Common myeloid progenitor, CD34-positive (primary cell): ENCODE results near the gene EEF1AKMT4.

Experiments used
- CTCF ChIA-PET: fragments of 350-600 bp; sonication (Branson Sonifier 250); formaldehyde crosslinking; loops from one replicate; lab custom pipeline; 2021; ENCODE audit warnings: antibody characterized with exemption; lab: Charles Lee
- POLR2A ChIA-PET: fragments of 350-600 bp; sonication (Branson Sonifier 250); formaldehyde crosslinking; loops from one replicate; lab custom pipeline; 2021; ENCODE audit warnings: antibody characterized with exemption; lab: Charles Lee
- DNase-seq, 3 donors: peaks; one replicate each; pipeline versions ENCODE4 v3.0.0 to v3.0.0-alpha.2; 2013
- H3K27ac ChIP-seq, 2 experiments: 1 replicate in 1 of 2; 2 replicates in 1 of 2; pipeline ENCODE4 v1.7.0; 2013; ENCODE audit warnings: inconsistent platforms in 2 of 2, low read length in 2 of 2, mild to moderate bottlenecking in 2 of 2, low read depth in 1 of 2, moderate library complexity in 1 of 2; ENCODE audit not compliant: severe bottlenecking in 2 of 2, insufficient read depth in 1 of 2, poor library complexity in 1 of 2
- H3K27me3 ChIP-seq, 5 experiments: replicated peaks in 2 of 5; 1 replicate in 3 of 5; 2 replicates in 2 of 5; pipeline versions ENCODE4 v1.6.1 to v1.7.0; 2013; ENCODE audit warnings: low read length in 4 of 5, mild to moderate bottlenecking in 2 of 5, moderate library complexity in 2 of 5, inconsistent platforms in 1 of 5; ENCODE audit not compliant: insufficient read depth in 5 of 5, control insufficient read depth in 4 of 5
- H3K36me3 ChIP-seq, 4 experiments: 1 replicate in 2 of 4; 2 replicates in 2 of 4; pipeline versions ENCODE4 v1.6.1 to v1.7.0; 2013; ENCODE audit warnings: low read length in 3 of 4, control low read depth in 1 of 4, mild to moderate bottlenecking in 1 of 4; ENCODE audit not compliant: control insufficient read depth in 4 of 4, insufficient read depth in 4 of 4
- H3K4me1 ChIP-seq, 4 experiments: 1 replicate in 3 of 4; 2 replicates in 1 of 4; pipeline versions ENCODE4 v1.6.1 to v1.7.1; 2013; ENCODE audit warnings: low read length in 3 of 4, mild to moderate bottlenecking in 3 of 4, control low read depth in 1 of 4, inconsistent platforms in 1 of 4, moderate library complexity in 1 of 4; ENCODE audit not compliant: control insufficient read depth in 4 of 4, insufficient read depth in 4 of 4; ENCODE audit errors: control extremely low read depth in 1 of 4
- H3K4me3 ChIP-seq, 7 experiments: 1 replicate in 4 of 7; 2 replicates in 3 of 7; pipeline versions ENCODE4 v1.5.1 to v1.7.0; 2013; ENCODE audit warnings: mild to moderate bottlenecking in 7 of 7, low read length in 6 of 7, moderate library complexity in 6 of 7, inconsistent platforms in 2 of 7, low read depth in 2 of 7, control low read depth in 1 of 7; ENCODE audit not compliant: insufficient read depth in 4 of 7, control insufficient read depth in 1 of 7; ENCODE audit errors: extremely low read depth in 1 of 7
- H3K9me3 ChIP-seq, 5 experiments: 1 replicate in 4 of 5; 2 replicates in 1 of 5; pipeline versions ENCODE4 v1.6.1 to v1.7.1; 2013; ENCODE audit warnings: low read length in 4 of 5, mild to moderate bottlenecking in 2 of 5, inconsistent platforms in 1 of 5, low read depth in 1 of 5, moderate library complexity in 1 of 5; ENCODE audit not compliant: control insufficient read depth in 4 of 5, insufficient read depth in 2 of 5; ENCODE audit errors: control extremely low read depth in 1 of 5
- WGBS: methylation state at CpG from one replicate; pipeline ENCODE4 v1.1.5; 2013; ENCODE audit not compliant: insufficient coverage; 5-methylcytosine and 5-hydroxymethylcytosine counted together

Gene EEF1AKMT4

DNA sequence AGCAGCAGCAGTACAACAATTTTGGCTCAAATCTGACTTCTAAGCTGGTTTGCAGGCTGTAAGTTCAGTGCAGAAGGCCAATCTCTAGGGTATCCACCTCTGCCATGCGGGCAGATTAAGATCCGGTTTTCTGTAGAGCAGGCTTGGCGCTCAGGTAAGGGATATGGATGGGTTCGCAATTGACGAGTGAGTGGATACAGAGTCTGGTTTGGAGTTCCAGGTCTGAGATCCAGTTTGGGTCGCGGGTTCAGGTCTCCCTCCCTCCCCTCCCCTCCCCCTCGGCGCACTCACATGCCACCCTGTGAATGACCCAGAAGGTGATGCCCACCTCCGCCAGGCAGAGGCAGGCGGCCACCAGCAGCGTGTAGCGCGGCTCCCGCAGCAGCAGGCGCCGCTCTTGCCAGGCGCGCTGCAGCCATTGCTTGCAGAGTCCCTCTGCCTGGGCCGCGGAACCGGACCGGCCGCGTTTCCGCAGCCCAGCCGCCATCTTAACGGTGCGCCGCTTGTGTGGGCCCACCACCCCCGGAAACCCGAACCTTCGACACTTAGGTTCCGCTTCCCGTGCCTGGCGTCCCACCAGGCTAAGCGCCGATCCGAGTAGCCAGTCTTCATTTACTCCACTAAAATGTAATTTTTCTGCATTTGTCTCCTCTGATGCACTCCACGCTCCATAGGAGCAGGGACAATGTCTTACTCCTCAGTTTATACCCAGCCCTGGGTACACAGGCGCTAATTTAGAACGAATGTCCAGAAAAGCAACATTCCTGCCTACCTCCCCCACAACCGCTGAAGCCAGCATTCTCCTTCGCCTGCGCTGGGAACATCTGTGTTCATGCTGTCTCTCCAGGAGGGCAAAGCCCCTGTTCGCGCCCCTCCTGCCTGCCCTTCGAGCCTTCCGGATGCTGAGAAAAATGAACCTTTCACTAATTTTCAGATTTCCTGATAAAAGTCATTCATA lies 739 bp upstream of the EEF1AKMT4 start, which contains the start of gene ALG3:
Gene ALG3 (minus strand): TSS at position 509 of the 958 bp plus-strand sequence. CDS start 22 bp downstream, at position 487.
- peak; percentile 91 to 95 (median 94) for DNase-seq
- peaks cover 5 to 23% (median 17%) of the 10 kb centered on the region in 4 experiments for H3K4me1 ChIP-seq
- H3K27me3 ChIP-seq, result no peaks in the 10 kb centered on the region
- ChIA-PET CTCF (interaction anchor here (1.1 to 10.4 kb wide), 4 partner anchors 12 to 104 kb away, joined by 3 to 70 read pairs (median 12); partner anchors contain the start of gene VWA5B2), POLR2A (no interaction called here)
- peak within 1 kb of the TSS; percentile 76 to 100 (median 89) for H3K4me3 ChIP-seq
- H3K36me3 ChIP-seq, result peaks cover 0 to 27% (median 15%) of the 10 kb centered on the region in 4 experiments
- 0% methylated on average over 40 of the region's 49 CpGs for WGBS
- no peaks in the 10 kb centered on the region for H3K9me3 ChIP-seq
- peak within 1 kb of the TSS; percentile 56 to 92 for H3K27ac ChIP-seq

DNA sequence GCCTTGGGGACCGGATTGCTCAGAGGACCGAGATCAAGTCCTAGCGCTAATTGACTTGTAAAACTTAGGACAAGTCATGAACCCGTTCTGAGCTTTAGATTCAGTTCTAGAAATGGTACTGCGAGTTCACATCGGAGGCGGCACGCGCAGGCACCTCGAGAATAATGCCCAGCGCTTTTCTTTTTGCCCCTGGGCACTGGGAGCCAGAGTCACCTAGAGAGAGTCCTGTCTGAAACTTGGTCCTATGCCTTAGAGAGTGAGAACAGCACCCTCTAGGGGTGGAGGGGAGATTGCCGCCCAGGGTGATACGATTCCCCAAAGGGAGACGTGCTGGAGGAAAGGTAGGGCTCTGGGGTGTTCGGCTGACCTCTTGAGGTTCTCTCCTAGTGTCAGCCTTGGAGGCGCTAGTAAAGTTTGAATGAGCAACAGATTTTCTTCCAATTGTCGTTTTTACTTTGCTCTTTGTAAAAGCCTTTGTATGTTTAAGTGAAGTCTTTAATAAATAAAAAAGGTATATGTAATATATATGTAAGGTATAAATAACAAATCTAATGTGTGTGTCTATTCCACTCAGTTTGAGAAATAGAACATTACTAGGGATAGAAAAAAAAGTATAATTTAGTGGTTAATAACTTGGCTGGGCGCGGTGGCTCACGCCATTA lies 826 bp downstream of the EEF1AKMT4 start:
- H3K4me1 ChIP-seq, result peaks cover 5 to 23% (median 17%) of the 10 kb centered on the region in 4 experiments
- peak overlapping the region; percentile 25 to 92 for H3K27ac ChIP-seq
- H3K9me3 ChIP-seq, result no peaks in the 10 kb centered on the region
- H3K4me3 ChIP-seq, result peak overlapping the region; percentile 76 to 100 (median 89)
- no peaks in the 10 kb centered on the region for H3K27me3 ChIP-seq
- POLR2A ChIA-PET, result no interaction called here
- peaks cover 0 to 11% (median 5%) of the 10 kb centered on the region in 4 experiments for H3K36me3 ChIP-seq
- under 1% methylated on average over 9 of the region's 20 CpGs for WGBS
- peak; percentile 90 to 94 (median 92) for DNase-seq
- CTCF ChIA-PET, result interaction anchor here (0.7 to 10.4 kb wide), 15 partner anchors 8 to 354 kb away, joined by 3 to 70 read pairs (median 4); partner anchors contain the start of genes ABCF3 and VWA5B2

DNA sequence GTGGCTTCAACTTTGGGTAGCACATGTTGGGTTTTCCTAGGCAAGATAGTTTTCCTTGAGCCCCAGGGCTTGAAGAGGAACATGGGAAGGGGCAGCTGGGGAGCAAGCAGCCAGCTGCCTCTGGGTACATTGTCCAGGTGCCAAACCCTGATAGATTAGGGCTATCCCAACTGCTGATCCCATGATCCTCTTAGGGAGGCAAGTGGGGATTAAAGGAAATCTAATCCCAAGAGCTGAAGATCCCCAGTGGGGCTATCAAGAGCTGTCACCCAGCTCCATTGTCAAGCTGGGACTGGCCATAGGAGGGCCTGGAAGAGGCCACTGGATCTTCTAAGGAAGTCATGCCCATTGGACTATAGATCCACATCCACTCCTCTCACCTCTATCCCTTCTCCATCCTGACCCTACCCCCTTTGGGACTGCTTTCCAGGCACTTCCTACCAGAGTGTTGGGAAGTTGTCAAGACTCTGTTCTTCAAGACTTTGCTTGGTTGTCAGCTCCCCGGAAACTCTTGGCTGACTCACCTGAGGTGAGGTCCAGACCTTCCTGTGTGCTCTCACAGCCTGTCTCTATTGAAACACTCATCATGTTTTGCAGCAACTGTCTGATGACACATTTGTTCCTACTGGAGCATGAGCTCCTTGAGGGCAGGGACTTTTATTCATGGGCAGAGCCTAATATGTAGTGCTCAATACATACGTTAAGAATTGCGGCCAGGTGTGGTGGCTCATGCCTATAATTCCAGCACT lies 6.0 kb downstream of the EEF1AKMT4 start:
- 91% methylated on average over 3 of the region's 3 CpGs for WGBS
- Histone ChIP-seq H3K27me3 (peaks cover 0 to 24% (median 5%) of the 10 kb centered on the region in 5 experiments), H3K4me3 (no peak overlapping the region), H3K36me3 (peaks cover 0 to 12% (median 7%) of the 10 kb centered on the region in 4 experiments), H3K4me1 (peaks cover 0 to 8% (median 5%) of the 10 kb centered on the region in 4 experiments), H3K9me3 (no peaks in the 10 kb centered on the region), H3K27ac (no peak overlapping the region)
- CTCF ChIA-PET, result interaction anchor here (0.6 to 10.4 kb wide), 7 partner anchors 11 to 360 kb away, joined by 3 to 70 read pairs (median 3); partner anchors contain the start of gene VWA5B2
- DNase-seq, result no peak
- POLR2A ChIA-PET, result no interaction called here

DNA sequence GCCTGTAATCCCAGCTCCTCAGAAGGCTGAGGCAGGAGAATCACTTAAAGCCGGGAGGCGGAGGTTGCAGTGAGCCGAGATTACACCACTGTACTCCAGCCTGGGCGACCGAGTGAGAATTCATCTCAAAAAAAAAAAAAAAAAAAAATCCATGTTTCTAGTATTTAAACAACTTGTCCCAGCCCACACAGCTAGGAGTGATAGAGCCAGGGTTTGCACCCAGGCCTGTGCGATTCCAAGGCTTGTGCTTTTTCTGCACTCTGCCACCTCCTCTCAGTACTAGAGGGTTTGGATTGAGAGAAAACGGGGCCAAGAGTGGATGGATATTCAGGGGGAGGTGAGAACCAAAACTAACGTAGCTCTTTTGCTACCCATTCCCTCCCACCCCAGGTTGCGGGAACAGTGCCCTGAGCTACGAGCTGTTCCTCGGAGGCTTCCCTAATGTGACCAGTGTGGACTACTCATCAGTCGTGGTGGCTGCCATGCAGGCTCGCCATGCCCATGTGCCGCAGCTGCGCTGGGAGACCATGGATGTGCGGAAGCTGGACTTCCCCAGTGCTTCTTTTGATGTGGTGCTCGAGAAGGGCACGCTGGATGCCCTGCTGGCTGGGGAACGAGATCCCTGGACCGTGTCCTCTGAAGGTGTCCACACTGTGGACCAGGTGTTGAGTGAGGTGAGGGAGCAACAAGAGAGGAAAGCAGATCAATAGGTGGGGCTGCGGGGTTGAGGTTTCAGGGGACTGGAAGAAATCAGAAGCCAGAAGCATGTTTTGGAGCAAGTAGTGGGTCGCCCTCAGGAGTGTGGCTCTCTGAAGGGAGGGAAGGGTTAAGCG lies 7.8 kb downstream of the EEF1AKMT4 start:
- 97% methylated on average over 18 of the region's 23 CpGs for WGBS
- Histone ChIP-seq H3K4me3 (no peak overlapping the region), H3K36me3 (peaks cover 0 to 12% (median 7%) of the 10 kb centered on the region in 4 experiments), H3K9me3 (no peaks in the 10 kb centered on the region), H3K27me3 (peaks cover 0 to 40% (median 10%) of the 10 kb centered on the region in 5 experiments), H3K4me1 (peaks cover 0 to 21% (median 18%) of the 10 kb centered on the region in 4 experiments), H3K27ac (no peak overlapping the region)
- ChIA-PET CTCF (interaction anchor here (1.1 to 10.4 kb wide), 3 partner anchors 17 to 373 kb away, joined by 3 to 70 read pairs (median 4); partner anchors contain the start of genes PARL and VWA5B2), POLR2A (interaction anchor here (0.6 kb wide), 1 partner anchor 8 kb away, joined by 6 read pairs; no protein-coding TSS in a partner anchor)
- no peak for DNase-seq

DNA sequence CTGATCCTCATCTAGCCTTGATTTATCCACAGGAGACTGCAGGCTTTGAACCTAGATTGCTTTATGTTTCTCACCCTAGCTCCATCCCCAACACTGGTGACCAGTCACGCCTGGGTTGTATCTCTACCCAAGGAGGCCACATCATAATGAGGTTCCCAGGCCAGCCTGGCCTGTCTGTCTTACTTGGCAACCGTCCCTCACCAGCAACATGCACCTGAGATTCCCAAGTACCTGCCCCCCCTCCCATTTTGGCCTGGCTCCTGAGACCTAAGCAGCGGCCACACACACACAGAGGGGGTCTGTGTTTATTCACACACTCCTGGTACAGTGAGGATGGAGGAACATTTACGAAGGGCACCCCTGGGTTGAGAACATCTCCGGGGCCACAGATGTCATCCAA lies 9.5 kb downstream of the EEF1AKMT4 start:
- Histone ChIP-seq H3K4me3 (no peak overlapping the region), H3K27ac (no peak overlapping the region), H3K36me3 (peaks cover 0 to 12% (median 7%) of the 10 kb centered on the region in 4 experiments), H3K9me3 (no peaks in the 10 kb centered on the region), H3K4me1 (peaks cover 0 to 28% (median 22%) of the 10 kb centered on the region in 4 experiments), H3K27me3 (peaks cover 0 to 55% (median 17%) of the 10 kb centered on the region in 5 experiments)
- CTCF ChIA-PET, result interaction anchor here (1.4 to 10.4 kb wide), 2 partner anchors 9 to 31 kb away, joined by 5 to 70 read pairs; partner anchors contain the start of genes EEF1AKMT4 and VWA5B2
- POLR2A ChIA-PET, result no interaction called here
- no peak for DNase-seq
- WGBS, result 90% methylated on average over 5 of the region's 5 CpGs
